Stimulated activated CD8-positive, alpha-beta memory T cell treated with anti-CD3 and anti-CD28 coated beads, Interleukin-2, amount 100 ng/mL, for 1 hour (primary cell): ENCODE measurements around the gene SEC14L5.
"Not testable (repeated sequence)": the region's sequence is repeated elsewhere in the genome, so short reads cannot be mapped to it uniquely, and the experiment has no call there.

ENCODE experiments used
- DNase-seq, 2 donors: peaks; one replicate each; pipeline ENCODE4 v3.0.0-alpha.2; 2020; ENCODE audit warnings: low read depth in 2 of 2

The SEC14L5 gene

DNA sequence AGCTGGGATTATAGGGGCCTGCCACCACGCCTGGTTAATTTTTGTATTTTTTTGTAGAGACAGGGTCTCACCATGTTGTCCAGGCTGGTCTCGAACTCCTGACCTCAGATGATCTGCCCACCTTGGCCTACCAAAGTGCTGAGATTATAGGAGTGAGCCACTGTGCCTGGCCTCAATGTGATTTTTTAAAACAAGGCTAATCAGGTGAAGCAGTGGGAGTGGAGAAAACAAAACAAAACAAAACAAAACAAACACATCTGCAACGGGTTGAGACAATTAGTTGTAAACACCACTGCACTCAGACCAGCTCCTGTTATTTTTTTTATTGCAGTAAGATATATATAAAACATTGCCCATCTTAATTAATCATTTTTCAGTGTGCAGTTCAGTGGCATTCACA is 6.5 kb upstream of the SEC14L5 start:
- DNase-seq, result not testable (repeated sequence)

DNA sequence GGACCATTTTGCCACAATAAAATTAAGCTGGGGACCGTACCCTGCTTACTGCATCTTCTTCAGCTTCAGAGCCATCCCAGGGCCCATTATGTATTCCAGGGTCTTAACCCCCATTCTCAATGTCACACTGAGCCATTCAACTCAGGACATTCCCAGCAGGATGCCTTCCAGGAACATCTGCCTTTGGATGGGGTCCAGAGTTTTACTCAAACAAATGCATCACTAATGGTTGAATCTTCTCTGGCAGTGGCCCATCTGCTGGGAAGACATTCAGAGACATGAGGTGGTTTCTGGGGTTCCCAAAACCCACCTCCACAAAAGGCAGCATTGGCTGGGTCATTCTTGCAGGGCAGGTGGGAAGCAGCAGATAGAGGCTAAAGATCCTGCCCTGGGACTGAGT is 3.4 kb upstream of the SEC14L5 start:
- no peak for DNase-seq

DNA sequence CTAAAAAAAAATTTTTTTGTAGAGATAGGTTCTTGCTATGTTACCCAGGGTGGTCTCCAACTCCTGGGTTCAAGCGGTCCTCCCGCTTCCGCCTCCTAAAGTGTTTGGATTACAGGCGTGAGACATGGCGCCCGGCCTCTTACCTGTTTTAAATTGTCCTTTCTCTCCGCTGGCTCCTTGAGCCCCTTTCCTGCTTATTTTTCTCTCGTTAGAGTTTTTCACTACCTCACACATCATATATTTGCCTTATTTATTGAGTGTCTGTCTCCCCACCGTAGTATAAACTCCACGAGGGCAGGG is 760 bp upstream of the SEC14L5 start:
- no peak for DNase-seq

DNA sequence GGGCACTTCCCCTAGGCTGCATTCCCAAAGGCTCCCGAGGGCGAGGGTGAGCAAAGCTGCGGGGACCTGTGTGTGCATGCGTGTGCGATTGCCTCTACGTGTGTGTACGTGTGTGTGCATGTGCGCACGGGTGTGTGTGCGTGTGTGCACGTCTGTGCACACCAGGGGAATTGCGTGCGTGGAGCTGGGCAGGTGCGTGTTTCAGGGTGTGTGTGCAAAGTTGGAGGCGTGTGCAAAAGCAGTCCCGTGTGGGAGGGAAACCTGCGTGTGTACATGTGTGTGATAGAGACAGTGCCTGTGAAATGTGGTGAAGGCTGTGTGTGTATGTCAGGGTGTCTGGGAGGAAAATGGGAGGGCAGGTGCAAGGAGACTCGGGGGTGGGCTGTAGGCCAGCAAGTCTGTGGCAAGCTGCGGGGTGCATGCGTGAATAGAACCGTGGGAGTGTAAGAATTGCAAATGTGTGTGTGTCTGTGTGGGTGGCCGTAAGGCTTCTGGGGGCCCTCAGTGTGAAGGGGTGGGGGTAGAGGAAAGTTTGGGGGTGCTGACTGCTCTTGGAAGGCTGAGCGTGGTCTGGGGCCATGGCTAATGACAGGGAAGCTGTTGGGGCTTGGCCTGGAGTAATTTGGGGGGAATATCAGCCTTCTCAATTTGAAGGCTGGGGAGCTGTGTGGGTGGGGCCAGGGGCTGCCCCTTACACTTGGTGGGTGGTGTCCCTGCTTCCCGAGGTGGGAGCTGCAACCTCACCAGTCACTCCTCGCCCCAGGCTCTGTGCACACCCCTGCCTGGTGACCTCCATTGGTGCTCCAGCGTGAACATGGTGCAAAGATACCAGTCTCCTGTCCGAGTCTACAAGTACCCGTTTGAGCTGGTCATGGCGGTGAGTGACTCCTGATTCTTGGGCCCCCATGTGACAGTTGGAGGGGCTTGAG is 644 bp downstream of the SEC14L5 start:
- DNase-seq, result no peak

DNA sequence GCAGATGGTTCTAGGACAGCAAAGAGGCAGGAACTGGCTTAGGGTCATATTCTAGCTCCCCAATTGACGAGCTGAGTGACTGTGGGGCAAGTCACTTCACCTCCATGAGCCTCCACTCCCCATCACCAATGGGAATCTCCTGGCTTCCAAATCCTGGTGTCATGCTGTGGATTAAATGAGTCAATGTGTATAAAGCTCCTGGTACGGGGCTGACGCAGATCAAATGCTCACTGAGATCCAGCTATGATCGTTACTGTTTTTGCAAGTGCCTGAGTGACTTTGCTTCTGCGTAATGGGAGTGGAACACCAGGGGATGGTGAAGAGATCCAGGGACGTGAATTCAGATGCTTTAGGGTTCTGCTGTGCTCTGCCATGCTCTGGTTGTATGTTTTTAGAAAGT is 2.4 kb downstream of the SEC14L5 start:
- no peak for DNase-seq

DNA sequence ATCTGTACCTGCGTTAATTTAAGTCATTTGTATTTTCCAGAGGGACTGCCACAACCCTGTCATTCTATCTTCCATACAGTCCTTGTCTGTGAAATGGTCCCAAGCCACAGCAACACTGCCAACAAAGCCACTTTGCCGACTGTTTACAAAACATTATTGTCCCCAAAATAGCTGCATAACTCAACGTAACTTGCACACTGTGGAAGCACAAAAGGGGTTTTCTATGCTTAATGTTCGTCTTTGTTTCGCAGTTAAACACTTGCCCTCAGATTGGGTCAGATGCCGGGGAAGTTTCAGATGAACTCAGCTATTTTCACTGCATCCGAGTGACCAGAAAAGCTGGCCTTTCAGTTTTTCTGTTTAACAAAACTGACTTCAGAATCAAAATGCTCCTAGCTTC is 4.6 kb downstream of the SEC14L5 start:
- DNase-seq, result no peak

DNA sequence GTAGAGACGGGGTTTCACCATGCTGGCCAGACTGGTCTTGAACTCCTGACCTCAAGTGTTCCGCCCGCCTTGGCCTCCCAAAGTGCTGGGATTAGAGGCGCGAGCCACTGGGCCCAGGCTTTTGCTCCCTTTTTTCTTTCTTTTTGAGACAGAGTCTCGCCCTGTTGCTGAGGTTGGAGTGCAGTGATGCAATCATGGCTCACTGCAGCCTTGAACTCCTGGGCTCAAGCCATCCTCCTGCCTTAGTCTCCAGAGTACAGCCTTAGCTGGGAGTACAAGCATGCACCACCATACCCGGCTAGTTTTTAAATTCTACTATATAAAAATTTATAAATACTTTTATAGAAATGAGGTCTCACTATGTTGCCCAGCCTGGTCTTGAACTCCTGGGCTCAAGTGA is 5.4 kb downstream of the SEC14L5 start:
- not testable (repeated sequence) for DNase-seq

DNA sequence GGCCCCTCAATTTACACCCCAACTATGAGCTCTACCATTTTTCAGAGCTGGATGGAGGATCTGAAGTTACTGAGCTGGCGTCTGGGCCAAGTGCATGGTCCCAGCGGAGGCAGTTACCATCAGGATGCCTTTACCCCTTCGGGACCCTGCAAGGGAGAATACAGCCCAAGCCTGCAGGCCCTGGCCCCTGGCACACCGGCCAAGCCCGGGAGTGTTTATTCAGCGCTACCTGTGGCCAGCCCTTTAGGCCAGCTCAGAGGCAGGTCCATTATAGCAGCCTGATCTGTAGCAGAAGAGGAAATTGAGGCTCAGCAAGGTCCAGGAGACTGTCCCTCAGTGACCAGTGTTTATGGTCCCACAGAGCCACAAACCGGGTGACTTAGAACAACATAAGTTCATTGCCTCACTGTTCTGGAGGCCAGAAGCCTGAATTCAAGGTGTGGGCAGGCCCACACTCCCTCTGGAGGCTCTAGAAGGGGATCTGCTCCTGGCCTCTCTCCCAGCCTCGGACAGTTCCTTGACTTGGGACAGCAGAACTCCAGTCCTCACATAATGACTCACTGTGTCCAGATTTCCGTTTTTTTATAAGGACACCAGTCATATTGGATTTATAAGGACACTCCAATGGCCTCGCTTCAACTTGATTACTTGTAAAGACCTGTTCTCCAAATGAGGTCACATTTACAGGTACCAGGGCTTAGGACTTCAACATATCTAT is 8.8 kb downstream of the SEC14L5 start:
- no peak for DNase-seq

DNA sequence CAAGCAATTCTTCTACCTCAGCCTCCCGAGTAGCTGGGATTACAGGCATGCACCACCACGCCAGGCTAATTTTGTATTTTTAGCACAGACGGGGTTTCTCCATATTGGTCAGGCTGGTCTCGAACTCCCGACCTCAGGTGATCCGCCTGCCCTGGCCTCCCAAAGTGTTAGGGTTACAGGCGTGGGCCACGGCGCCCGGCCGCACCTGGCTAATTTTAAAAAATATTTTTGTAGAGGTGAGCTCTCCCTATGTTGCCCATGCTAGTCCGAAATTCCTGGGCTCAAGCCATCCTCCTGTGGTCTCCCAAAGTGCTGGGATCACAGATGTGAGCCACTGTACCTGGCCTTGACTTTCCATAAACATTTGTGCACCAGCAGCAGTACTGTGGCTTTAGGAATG is 10.1 kb downstream of the SEC14L5 start:
- not testable (repeated sequence) for DNase-seq

DNA sequence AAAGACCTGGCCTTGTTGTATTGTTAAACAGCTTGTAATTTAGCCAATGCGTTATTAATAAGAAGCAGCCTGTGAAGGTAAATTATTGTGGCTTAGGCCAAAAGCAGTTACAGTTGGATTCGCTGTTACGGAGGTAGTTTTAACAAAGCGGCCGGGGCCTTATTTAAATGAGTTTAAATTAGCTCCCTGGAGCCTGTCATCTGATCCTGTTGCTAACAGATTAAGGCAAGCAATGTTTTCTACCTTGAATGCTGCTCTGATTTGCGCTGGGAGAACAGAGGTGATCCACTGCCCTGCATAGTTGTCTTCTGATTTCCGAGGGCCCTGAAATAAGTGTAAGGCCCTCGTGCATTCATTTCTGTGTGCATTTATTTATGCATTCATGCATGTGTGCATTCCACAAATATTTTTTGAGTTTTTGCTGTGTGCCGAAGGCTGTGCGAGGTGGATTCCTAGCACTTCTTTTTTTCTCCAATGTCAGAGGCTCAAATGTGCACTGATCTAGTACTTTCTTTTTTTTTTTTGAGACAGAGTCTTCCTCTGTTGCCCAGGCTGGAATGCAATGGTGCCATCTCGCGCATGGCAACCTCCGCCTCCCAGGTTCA is 10.9 kb downstream of the SEC14L5 start:
- no peak for DNase-seq

DNA sequence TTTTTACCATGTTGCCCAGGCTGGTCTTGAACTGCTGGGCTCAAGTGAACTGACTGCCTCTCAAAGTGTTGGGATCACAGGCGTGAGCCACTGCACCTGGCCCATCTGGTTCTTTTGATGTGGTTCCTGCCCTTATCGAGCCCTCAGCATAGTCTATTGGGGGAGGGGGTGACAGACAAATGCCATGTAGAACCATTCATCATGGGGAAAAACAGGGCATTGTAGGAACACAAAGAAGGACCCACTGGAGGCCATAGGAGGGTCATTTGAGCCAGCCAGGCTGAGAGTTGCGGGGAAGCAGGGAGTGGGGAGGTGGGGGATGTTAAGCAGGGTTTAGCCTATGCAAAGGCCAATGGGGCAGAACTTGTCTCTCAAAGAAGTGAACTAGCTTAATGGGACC is 11.9 kb downstream of the SEC14L5 start:
- DNase-seq, result no peak

DNA sequence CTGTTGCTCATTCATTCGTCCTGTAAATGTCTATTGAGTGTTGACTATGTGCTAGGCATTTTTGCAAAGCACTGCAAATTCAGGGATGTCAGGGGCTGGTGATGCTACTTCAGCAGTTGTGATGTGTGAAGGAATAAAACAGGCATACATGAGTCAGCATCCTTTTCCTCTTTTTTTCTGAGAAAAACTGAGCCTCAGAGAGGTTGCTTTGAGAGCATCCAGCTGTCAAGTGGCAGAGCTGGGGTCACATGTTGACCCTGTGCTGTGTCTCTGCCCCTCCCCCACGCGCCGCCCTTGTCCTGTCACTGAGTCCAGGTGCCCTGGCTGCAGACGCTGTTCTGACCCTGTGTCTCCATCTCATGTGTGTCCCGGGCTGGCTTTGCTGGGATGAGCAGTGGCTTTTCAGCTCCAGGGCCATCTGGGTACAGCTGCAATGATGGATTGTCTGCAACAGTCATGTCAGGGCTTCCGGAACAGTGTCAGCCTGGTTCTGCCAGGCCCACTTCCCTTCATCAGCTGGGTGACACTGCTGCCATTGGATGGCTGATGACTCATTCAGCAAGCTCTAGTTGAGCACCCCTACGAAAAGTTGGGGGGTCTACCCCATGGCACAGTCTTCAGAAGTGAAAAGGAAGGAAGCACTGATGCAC is 14.9 kb downstream of the SEC14L5 start:
- no peak for DNase-seq

DNA sequence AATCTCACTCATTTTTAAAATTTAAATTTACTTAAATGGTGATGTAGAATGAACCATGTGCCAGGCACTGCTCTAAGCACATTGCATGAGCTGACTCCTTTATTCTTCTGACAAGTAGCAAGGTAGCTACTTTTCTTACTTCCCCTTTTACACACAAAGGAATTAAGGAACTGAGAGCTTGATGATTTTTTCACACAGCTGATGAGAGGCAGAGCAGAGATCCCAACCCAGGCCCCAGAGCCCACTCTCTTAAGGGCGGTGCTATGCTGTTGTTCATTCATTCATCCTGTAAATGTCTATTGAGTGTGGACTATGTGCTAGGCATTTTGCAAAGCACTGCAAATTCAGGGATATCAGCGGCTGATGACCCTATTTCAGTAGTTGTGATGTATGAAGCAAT is 17.9 kb downstream of the SEC14L5 start:
- no peak for DNase-seq

DNA sequence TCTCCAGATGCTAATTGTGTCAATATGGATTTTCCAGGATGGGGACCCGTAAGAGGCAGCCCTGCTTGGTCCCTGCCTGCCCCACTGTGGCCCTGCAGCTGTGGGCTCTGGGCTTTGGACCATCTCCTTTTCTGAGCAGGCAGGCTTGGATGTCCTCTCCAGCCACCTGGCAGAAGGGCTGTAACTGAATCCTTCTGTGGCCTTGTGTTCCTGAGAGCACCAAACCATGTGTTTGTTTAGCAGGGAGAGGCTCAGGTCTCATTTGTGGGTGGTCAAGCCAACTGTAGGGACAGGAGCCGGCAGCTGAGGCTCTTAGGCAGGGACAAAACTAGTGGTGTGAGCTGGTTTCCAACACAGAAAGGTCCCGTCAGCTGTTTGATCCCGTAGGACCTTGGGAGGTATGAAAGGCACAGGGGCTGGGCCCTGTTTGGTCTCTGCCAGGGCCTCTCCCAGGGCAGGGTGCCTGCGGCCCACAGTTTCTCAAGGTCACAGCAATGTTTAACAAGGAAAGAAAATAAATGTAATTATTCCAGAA is 18.5 kb downstream of the SEC14L5 start:
- no peak for DNase-seq

DNA sequence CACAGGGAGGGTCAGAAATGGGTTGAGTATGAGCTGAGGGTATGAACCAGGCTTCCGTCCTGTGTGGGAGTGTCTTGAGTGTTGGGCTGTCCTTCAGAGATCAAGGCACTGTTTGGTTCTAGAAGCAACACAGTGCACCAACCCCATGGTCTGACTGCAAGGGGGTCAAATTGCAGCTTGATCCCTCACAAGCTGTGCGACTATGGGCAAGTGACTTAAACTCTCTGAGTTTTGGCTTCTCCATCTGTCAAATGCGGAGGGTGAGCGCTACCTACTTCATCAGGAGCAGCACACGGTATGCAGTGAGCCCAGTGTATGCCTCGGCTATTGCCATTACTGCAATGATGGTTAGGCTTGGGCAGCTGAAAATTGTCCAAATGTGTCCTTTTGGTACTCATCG is 21.0 kb downstream of the SEC14L5 start:
- DNase-seq, result no peak

DNA sequence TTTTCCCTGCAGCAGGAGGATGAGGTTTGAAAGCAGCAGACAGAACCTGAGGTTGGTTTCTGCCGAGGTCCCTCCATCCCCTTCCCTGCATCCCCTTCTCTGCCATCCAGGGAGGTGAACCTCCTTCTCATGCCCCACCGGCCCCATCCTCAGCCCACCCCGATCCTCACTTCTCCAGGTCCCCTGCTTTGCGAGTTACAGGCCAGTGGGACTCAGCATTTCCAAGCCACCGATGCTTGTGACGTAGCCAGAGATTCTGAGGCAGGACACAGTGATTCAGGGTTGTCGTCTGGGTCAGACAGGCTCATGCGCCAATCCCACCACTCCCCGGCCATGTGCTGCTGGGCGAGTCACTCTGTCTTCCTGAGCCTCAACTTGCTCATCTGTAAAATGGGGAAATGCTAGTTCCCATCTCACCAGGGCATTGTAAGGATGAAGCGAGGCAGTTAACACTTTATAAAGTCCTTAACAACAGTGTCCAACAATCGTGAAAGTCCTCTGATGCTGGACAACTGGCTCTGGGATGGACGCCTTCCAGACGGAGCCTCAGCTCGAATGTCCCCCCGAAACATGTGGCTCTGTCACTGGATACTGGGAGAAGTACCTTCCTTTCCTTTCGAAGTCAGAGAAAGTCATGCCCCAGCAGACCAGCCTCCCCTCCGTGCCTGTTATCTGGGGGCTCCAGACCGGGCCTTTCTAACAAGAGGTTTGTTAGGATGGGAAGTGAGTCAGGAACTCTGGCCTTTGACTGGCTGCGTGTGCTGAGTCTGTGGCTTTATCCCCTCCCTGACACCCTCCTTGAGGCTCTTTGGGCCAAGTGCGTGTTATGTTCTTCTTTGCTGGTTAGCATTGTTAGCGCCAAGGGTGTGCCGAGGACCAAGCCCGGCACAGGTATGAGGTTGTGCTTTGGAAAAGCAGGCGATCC is 21.9 kb downstream of the SEC14L5 start:
- DNase-seq, result no peak

DNA sequence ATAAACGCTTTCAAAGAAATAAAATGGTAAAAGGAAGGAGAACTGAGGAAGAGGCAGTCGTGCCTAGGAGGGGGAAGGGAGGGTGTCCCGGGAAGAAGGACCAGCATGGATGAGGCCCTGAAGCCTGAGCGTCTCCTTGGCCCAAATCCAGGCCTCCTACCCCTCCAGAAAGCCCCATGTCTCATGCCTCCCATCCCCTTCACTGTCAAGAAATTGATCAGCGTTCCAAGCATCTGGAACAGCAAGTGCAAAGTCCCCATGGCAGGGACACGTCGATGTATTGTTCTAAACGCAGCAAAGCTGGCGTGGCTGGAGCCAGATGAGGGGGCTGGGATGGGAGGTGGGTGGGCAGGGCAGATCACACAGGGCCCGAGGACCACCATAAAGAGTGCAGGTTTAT is 22.6 kb downstream of the SEC14L5 start:
- no peak for DNase-seq

DNA sequence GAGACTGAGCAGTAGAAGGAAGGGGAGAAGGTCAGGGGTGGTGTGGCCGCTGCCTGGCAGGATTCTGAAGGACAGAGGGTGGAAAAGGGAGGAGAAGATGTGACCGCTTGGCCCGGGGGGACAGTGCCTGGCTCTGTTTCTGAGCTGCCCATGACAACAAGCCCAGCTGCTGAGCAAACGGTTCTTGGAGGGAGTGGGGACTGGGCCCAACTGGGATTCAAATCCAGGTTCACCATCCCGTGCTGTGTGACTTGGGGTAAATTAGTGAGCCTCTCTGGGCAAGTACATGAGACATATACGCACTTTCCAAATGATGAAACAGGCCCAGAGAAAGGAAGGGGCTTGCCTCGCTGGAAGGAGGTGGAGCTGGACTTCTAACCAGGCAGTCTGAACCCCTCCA is 23.3 kb downstream of the SEC14L5 start:
- no peak for DNase-seq

DNA sequence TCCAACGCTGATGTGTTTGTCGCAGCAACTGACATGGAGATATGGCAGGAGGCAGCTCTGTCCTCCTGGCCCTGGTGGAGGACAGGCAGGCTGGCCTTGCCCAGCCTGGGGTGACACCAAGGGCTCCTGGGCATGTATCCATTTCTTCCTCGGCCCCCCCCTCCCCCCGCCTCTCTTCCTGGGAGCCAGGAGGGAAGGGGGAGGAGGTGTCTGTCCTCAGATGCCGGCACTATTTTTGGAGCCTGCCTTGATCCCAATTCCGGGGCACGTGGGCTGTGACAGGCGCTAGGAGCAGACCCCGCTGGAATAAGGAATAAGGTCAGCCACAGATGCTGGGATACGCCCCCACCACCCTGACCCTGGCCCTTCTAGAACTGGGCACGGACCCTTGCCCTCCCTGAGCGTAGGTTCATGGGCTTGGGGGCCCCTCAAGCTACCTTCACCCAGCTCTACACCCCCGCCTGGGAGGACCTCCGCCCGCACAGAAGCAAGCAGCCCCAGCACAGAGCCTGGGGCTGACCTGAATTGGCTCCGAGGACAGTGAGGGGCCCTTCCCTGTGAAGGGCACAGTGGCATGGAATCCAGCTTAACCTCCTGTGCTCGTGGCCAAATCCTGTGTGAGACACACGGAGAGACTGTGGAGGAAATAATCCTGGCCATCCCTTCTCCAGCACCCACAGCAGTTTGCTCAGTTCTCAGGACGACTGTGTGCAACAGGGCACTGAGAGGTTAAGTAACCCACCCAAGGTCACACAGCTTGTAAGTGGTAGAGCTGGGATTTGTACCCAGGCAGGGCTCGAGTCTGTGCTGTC is 24.1 kb downstream of the SEC14L5 start:
- DNase-seq, result no peak
